Astrocyte of the spinal cord (primary cell): ENCODE data around the gene TFAP2D.

ENCODE experiments used
- DNase-seq: peaks from one replicate; pipeline ENCODE4 v3.0.0; 2011; ENCODE audit warnings: low read depth, low spot score
- H3K4me3 ChIP-seq: 2 replicates; pipeline ENCODE4 v1.5.1; 2011; ENCODE audit warnings: low read depth, mild to moderate bottlenecking, low read length, moderate library complexity
- CTCF ChIP-seq: IDR thresholded peaks from 2 replicates; pipeline ENCODE4 v1.5.1; 2012; ENCODE audit warnings: low read depth, mild to moderate bottlenecking, low read length, inconsistent platforms
- in situ Hi-C: cut with HindIII; loops from 2 replicates; pipeline ENCODE4 v1.10.0; 2017; ENCODE audit warnings: low sequenced_read_pairs

TFAP2D gene

GRCh38 chr6:50734488-50734887 lies 21.2 kb downstream of the TFAP2D start:
- in situ Hi-C loops = no loop called here
- TF ChIP-seq CTCF = no peak
- H3K4me3 ChIP-seq = no peak overlapping the region
- DNase-seq = no peak

- DNase-seq = no peak
- TF ChIP-seq CTCF = no peak
- no peak overlapping the region for H3K4me3 ChIP-seq
- in situ Hi-C loops = no loop called here
These were observed 28.8 kb downstream of the TFAP2D start for GRCh38 chr6:50742161-50742560.

GRCh38 chr6:50744976-50745375 lies 31.6 kb downstream of the TFAP2D start:
- H3K4me3 ChIP-seq = no peak overlapping the region
- no peak for TF ChIP-seq CTCF
- in situ Hi-C loops = no loop called here

GRCh38 chr6:50762798-50763197 lies 49.5 kb downstream of the TFAP2D start:
- TF ChIP-seq CTCF = no peak
- no peak overlapping the region for H3K4me3 ChIP-seq
- in situ Hi-C loops = no loop called here
- DNase-seq = no peak

More at GRCh38 chr6:50744976-50745375, 31.6 kb downstream of the TFAP2D start:
- DNase-seq = no peak

- no peak for DNase-seq
- H3K4me3 ChIP-seq = no peak overlapping the region
- in situ Hi-C loops = no loop called here
- TF ChIP-seq CTCF = no peak
These were observed 65.4 kb downstream of the TFAP2D start for GRCh38 chr6:50778696-50779095.

- TF ChIP-seq CTCF = no peak
- in situ Hi-C loops = no loop called here
- H3K4me3 ChIP-seq = no peak overlapping the region
- DNase-seq = no peak
These were observed 67.1 kb downstream of the TFAP2D start for GRCh38 chr6:50780382-50780781.

GRCh38 chr6:50785921-50786320 lies 72.6 kb downstream of the TFAP2D start:
- no peak for DNase-seq
- no peak overlapping the region for H3K4me3 ChIP-seq

More at GRCh38 chr6:50785921-50786320, 72.6 kb downstream of the TFAP2D start:
- in situ Hi-C loops = no loop called here
- TF ChIP-seq CTCF = no peak
